Measurements from ENCODE around the gene PTTG1IP. TPM values are rescaled to one million over a fixed set of nuclear protein-coding genes. Genes with fewer than 3 reads are reported as not detected.

Gene PTTG1IP
- total and polyA plus RNA-seq, 7 donors: 49.7 to 208 (median 158) TPM

GRCh38 chr21:44867999-44868700 lies 5.3 kb downstream of the PTTG1IP start:
- DNase-seq: peak; percentile 60
- H3K4me1 ChIP-seq: peaks cover 0 to 80% (median 73%) of the 10 kb centered on the region in 4 donors
- no peaks in the 10 kb centered on the region for H3K27me3 ChIP-seq
- no peaks in the 10 kb centered on the region for H3K9me3 ChIP-seq
- H3K36me3 ChIP-seq: peaks cover 5 to 25% (median 17%) of the 10 kb centered on the region in 4 donors
- 66 to 86% methylated on average over 12 of the region's 12 CpGs for WGBS, 2 donors
- TF ChIP-seq EP300 (IDR thresholded peaks at IDR 0.05) (no peak), POLR2AphosphoS5 (IDR thresholded peaks at IDR 0.05) (no peak), POLR2A (IDR thresholded peaks at IDR 0.05) (no peak), CTCF (IDR thresholded peaks at IDR 0.05) (no peak)
- no peak overlapping the region for H3K4me3 ChIP-seq
- H3K27ac ChIP-seq: peak overlapping the region; percentile 95 to 98 (median 98)
- intact Hi-C loops (cut with DNase I): loop anchor here (5.0 kb wide), 1 partner anchor 66 kb away; the partner anchor contains the start of gene UBE2G2

GRCh38 chr21:44867464-44867863 lies 6.0 kb downstream of the PTTG1IP start:
- no peak overlapping the region for H3K4me3 ChIP-seq
- DNase-seq: no peak
- peak overlapping the region in 3 of 4 donors; percentile 95 to 98 (median 98) for H3K27ac ChIP-seq
- TF ChIP-seq POLR2A (IDR thresholded peaks at IDR 0.05) (no peak), EP300 (IDR thresholded peaks at IDR 0.05) (no peak), CTCF (IDR thresholded peaks at IDR 0.05) (no peak), POLR2AphosphoS5 (IDR thresholded peaks at IDR 0.05) (no peak)
- peaks cover 5 to 26% (median 18%) of the 10 kb centered on the region in 4 donors for H3K36me3 ChIP-seq
- H3K27me3 ChIP-seq: no peaks in the 10 kb centered on the region
- intact Hi-C loops (cut with DNase I): loop anchor here (5.0 kb wide), 1 partner anchor 65 kb away; the partner anchor contains the start of gene UBE2G2
- H3K9me3 ChIP-seq: no peaks in the 10 kb centered on the region
- WGBS, 2 donors: 91 to 95% methylated on average over 15 of the region's 15 CpGs
- H3K4me1 ChIP-seq: peaks cover 0 to 84% (median 76%) of the 10 kb centered on the region in 4 donors

GRCh38 chr21:44866780-44867179 lies 6.7 kb downstream of the PTTG1IP start:
- H3K4me3 ChIP-seq: no peak overlapping the region
- H3K9me3 ChIP-seq: no peaks in the 10 kb centered on the region
- WGBS, 2 donors: 63 to 78% methylated on average over 7 of the region's 7 CpGs
- peaks cover 0 to 83% (median 73%) of the 10 kb centered on the region in 4 donors for H3K4me1 ChIP-seq
- TF ChIP-seq POLR2AphosphoS5 (IDR thresholded peaks at IDR 0.05) (peak in 2 of 4 donors; percentile 17 to 29), POLR2A (IDR thresholded peaks at IDR 0.05) (no peak)
- H3K36me3 ChIP-seq: peaks cover 5 to 26% (median 18%) of the 10 kb centered on the region in 4 donors
- no peaks in the 10 kb centered on the region for H3K27me3 ChIP-seq
- no peak for DNase-seq
- H3K27ac ChIP-seq: peak overlapping the region in 3 of 4 donors; percentile 7 to 98 (median 98)
- intact Hi-C loops (cut with DNase I): loop anchor here (5.0 kb wide), 1 partner anchor 64 kb away; the partner anchor contains the start of gene UBE2G2

- Histone ChIP-seq H3K27me3 (no peaks in the 10 kb centered on the region), H3K4me3 (peak overlapping the region in 1 of 4 donors; percentile 3), H3K36me3 (peaks cover 5 to 29% (median 18%) of the 10 kb centered on the region in 4 donors), H3K27ac (peak overlapping the region in 1 of 4 donors; percentile 9), H3K9me3 (no peaks in the 10 kb centered on the region), H3K4me1 (peaks cover 0 to 82% (median 65%) of the 10 kb centered on the region in 4 donors)
- 55 to 60% methylated on average over 12 of the region's 12 CpGs for WGBS, 2 donors
- peak; percentile 59 for DNase-seq
- intact Hi-C loops (cut with DNase I): loop anchor here (5.0 kb wide), 1 partner anchor 63 kb away; the partner anchor contains the start of gene UBE2G2
- TF ChIP-seq POLR2AphosphoS5 (IDR thresholded peaks at IDR 0.05): no peak
- TF ChIP-seq POLR2A (IDR thresholded peaks at IDR 0.05): no peak
- no peak for TF ChIP-seq CTCF (IDR thresholded peaks at IDR 0.05)
- no peak for TF ChIP-seq EP300 (IDR thresholded peaks at IDR 0.05)
Measured at GRCh38 chr21:44865561-44866280, 7.8 kb downstream of the PTTG1IP start.

Data from sigmoid colon (tissue), 7 donors.